ENCODE results near the gene SLC24A3.

Gene SLC24A3

DNA sequence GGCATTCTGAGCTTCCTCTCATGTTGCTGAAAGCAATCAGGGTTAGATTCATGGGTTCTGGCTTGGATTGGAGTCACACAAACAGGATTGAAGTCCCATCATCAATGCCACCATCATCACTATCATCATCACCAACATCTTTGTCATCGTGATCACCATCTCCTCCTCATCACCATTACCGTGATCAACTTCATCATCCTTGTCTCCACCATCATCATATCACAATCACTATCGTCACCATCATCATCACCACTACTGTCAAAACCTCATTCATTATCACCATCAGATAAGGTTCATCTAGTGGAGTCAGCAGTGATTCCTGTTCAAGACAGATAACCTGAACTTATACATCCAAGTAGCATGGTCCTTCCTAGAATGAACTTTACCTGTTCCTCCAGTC lies 351.8 kb downstream of the SLC24A3 start:
- DNase-seq, result no peak

DNA sequence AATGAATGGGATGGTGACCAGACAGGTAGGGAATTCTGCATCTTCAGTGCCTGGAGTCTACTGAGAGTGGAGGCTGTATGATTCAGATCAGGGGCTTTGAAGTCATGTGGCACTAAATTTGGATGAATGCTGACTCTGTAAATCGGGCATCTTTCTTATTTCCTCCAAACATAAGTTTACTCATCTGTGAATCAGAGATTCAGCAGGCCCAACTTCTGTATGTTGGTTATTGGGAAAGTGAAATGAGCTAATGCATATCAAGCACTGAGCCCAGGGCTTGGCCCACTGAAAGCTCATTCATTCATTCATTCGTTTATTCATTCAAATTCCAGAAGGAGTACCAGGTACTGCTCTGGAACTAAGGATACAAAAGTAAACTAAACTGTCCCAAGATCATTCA lies 353.3 kb downstream of the SLC24A3 start:
- no peak for DNase-seq

DNA sequence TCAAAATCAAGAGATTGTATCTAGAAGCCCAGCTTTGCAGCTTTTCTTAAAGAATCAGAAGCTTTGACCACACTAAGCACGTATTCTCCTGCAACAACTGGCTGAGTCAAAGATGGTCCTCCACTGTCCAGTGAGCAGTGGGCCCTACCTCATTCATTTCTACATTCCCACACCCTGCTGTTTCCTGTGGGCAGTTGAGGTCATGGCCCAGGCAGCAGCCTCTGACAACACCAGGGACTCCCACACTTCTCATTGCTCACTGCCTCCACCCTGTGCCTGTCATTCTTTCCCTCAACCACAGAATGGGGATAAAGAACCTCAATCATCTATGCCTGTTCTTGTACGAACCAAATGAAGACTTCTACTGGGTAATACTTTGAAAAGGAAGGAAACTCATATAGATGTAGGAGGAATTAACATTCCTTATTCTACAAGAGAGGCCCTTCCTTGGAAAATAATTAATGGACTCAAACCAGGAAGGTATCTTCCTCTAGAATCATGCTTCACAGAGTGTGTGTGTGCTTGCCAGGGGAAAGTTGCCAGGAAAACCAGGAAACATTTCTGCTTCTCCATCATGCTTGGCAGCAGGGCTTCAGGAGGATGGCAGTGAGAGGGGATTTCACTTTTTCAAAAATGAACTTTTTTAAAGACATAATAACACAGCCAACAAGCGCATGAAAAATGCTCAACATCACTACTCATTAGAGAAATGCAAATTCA lies 353.9 kb downstream of the SLC24A3 start:
- DNase-seq, result no peak

DNA sequence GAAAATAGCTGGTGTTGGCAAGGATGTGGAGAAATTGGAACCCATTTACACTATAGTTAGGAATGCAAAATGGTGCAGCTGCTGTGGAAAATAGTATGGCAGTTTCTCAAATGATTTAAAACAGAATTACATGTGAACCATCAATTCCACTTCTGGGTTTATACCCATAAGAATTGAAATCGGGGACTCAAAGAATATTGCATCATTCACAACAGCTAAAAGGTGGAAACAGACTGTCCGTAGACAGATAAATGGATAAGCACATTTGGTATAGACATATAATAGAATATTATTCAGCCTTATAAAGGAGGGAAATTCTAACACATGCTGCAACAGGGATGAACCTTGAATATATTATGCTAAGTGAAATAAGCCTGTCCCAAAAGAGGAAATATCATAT lies 355.7 kb downstream of the SLC24A3 start:
- no peak for DNase-seq

DNA sequence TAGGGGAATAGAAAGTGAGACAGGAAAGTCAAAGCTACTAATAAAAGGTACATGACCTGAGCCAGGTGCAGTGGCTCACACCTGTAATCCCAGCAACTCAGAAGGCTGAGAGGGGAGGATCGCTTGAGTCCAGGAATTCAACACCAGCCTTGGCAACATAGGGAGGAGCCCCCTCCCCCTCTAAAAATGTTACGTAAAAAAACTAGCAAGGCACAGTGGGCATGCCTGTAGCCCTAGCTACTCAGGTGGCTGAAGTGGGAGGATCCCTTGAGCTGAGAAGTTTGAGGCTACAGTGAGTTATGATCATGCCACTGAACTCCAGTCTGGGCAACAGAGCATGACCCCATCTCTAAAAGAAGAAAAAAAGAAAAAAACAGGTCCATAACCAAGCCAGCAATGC lies 359.6 kb downstream of the SLC24A3 start:
- DNase-seq, result no peak

DNA sequence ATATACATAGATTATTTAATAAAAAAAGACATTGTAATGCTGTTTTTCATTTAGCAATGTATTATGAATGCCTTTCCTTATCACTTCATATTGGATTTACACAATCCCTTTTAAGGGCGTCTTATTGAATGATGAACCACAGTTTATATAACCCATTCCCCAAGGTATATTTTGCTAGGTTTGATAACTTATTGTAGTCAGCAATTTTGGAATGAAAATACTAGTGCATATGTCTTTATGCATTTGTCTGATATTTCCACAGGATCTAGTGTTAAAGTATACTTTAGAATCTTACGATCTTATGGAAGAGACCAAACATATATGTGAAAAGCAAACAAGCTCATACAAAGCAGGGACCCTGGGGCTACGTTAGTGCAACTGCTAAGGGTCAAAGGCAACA lies 365.2 kb downstream of the SLC24A3 start:
- no peak for DNase-seq

DNA sequence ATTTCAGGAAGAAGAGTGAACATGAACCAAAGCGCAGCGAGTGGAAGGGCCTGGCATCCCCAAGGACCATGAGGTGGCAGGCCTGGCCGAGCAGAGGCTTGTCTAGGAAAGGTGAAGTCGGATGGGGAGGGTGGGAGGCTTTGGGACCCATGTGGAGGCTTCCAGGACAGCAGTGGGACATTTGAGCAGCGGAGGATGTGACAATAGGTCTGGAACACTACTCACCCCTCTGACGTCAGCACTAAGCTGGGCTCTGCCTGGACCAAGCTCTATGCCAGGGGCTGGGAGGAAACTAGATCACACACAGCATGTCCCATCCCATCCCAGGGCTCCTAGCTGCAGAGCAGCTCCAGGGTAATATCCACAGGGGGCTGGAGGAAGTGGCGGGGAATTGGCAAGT lies 370.3 kb downstream of the SLC24A3 start:
- DNase-seq, result no peak

DNA sequence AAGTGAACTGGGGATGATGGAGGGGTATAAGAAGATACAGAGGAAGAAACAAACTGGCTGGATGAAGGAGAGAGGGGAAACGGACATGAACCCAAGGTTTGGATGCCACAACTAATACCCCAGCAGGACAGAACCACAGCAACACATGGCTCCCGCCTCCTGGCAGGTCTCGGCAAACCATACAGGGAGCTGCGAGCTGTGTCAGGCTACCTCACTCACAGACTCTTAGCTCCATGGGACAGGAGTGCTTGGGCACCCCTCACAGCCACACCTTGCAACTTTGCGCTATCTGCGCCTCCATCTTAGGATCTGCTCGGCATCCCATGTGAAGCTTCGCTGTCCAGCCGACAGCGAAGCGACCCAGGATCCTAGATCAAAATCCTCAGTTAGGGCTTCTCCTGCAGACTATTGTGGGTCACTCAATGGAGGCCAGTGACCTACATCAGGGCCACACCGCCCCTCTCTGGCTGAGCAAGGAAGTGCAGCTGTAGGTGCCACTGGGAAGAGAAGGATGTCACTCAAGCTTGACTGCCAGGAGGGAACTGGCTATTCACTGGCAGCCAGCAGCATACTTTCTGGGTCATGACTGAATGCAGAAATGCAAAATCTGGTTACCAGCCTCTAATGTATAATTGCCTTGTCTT lies 371.2 kb downstream of the SLC24A3 start:
- peak; percentile 8 for DNase-seq

DNA sequence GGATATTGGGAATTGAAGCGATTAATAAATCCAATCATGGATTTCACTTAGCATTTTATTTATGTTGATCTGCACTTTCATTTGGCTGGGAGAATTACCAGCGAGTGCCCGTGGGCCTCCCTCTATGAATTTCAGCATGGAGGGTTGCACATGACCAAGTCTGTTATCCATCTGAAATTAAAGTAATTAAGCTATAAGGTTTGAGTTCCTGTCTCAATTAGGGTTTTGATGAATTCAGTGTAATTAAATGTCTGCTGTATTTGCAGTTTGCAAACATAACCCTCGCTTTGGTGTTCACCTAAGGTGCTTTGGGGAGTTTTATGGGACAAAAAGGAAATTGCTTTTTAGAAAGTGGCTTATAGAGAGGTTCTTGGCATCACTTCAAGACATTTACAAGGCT lies 375.8 kb downstream of the SLC24A3 start:
- no peak for DNase-seq

DNA sequence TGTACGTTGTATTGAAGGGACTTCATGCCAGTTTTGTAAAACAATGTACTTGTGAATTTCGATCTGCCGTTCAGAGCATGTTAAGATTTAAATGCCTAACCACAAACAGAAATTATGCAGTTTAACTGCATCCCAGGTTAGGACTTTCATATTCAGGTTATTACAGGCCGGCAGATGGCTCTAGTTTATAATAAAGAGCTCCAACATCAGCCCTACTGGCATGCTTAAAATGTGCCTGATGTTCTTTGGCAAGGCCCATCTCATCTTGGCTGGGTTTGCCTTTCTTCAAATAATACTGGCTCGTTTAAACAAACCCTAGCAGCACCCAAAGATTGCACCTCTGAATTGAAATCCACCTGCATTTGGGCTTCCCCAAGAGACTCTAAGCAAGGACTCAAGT lies 376.3 kb downstream of the SLC24A3 start:
- DNase-seq, result no peak

DNA sequence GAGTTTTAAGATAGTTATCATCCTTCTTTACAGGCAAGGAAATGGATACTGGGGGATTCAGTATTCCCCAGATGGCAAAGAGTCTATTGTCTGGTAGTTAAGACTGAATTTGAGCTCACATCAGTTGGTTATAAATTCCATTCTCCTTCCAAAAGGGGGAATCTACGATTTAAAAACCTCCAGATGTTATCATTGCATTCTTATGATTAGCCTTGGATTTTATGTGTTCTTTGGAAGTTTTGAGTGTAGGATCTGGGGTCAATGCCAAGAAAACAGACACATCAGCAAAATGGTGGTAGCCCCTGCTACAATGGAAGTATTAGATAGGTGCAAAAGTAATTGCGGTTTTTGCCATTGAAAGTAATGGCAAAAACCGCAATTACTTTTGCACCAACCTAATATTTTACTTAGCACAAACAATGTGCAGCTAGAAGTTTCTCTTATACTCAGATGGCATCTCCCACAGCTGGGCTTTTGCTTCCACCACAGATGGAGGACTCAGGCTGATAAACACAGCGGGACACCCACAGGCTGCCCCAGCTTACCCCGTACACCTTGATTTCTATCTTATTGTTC lies 377.4 kb downstream of the SLC24A3 start:
- DNase-seq, result no peak

DNA sequence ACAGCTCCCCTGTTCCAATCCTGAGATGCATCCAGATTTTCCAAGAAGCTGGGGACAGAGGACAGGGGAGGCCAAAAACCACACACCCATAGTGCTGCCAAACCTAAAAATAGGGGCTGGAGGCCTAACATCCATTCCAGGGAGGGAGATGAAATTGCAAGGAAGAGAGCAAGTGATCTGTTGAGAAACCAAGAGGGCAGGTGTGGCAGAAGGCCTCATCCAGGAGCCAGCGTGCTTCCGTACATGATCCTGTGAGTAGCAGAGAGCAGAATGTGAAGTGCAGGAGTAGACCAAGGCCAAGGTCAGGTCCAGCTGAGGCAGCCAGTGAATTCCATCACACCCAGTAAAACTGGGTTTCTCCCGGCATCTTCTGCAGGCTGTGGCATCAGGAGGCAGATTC lies 377.9 kb downstream of the SLC24A3 start:
- DNase-seq, result no peak

DNA sequence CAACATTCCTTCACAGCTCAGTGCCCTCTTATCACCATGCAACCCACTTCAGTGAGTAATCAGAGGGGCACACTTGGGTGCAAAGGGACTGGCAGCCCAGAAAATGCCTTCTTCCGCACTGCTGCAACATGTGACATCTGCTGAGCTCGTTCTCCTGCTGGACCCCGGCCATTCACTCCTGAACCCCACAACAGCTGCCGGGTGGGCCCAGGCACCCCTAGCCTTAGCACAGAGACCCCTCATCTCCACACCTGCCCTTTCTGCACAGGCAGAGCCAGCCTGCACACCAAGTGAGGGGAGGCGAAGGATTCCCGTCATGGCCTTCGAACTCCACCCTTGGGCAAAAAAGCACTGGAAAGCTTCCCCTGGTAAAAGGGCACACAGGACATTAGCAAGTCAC lies 381.3 kb downstream of the SLC24A3 start:
- no peak for DNase-seq

DNA sequence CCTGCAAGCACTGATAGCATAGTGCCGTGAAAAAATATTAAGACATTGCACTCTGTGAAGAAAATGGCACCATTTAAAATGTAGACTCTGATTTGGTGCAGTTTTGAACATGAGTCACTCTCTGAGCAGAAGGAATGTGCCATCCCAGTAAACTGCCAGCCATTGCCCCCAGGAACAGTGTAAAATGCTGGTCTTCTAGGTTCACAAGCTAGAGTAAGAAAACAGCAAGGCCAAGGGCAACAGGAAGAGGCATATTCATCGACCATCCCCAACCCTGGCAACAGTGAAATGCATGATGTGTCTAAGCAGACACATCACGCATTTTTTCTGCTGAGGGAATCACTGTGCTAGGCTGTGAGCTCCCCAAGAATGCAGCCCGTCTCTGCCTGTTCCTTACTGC lies 382.5 kb downstream of the SLC24A3 start:
- no peak for DNase-seq

DNA sequence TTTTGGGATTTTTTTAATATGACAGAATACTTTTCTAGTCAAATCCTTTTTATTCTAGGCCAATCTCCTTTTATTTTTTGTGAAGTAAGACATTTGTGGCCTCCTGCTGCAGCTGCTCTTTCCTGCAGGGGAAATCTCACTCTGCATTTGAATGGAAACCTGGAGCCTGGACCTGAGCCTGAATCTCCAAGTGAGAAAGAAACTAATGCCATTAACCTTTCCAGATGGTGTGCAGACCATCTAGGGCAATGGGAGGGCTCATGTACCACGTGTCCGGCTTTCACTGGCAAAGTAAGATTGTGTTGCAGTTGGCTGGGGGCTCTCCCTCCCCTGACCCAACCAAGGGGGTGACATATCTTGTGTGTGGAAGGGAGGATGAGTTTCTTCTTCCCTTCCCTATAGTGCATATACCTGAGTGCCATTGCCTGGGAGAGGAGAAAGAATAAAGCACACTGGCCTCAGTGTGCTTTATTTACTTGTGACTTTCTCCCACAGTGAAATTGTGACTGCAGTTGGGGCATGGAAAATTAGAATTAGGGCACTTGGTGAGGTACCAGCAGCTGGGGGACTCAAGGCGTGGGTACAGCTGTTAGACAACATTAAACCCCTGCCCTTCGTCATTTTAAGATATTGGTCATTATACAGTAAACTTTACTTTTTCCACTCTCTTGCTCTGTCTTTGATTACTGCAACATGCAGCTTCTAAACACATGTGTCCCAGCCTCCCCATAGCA lies 385.8 kb downstream of the SLC24A3 start:
- no peak for DNase-seq

DNA sequence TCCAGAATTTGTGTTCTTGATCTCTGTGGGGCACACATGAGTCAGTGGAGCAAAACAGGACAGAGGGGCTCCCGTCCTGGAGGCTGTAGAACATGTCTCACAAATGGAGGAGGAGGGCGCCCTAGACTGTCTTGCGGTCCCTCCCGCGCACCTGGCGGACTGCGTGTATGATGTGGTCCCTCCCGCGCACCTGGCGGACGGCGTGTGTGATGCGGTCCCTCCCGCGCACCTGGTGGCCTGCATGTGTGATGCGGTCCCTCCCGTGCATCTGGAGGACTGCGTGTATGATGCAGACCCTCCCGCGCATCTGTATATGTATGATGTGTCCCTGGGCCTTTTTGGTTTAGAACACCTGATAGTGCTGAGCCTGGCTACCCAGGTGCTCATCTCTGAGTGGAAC lies 386.8 kb downstream of the SLC24A3 start:
- no peak for DNase-seq

DNA sequence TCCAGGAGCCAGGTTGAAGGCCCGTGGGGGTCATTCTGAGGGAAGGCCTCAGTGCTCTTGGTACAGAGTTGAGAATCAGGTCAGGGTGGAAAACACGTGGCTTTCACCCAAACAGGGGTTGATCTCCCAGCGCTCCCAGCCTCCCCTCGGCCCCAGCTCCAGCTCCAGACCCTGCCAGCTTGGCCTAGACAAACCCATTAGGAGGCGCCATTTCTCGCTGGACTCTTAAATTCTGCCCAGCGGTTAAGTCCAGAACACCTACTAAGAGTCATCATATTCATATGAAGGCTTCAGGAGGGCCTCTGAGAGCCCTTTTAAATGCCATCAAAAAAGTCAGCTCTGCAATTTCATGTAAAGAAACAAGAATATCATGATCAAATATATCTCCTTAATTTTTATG lies 387.6 kb downstream of the SLC24A3 start:
- DNase-seq, result no peak

DNA sequence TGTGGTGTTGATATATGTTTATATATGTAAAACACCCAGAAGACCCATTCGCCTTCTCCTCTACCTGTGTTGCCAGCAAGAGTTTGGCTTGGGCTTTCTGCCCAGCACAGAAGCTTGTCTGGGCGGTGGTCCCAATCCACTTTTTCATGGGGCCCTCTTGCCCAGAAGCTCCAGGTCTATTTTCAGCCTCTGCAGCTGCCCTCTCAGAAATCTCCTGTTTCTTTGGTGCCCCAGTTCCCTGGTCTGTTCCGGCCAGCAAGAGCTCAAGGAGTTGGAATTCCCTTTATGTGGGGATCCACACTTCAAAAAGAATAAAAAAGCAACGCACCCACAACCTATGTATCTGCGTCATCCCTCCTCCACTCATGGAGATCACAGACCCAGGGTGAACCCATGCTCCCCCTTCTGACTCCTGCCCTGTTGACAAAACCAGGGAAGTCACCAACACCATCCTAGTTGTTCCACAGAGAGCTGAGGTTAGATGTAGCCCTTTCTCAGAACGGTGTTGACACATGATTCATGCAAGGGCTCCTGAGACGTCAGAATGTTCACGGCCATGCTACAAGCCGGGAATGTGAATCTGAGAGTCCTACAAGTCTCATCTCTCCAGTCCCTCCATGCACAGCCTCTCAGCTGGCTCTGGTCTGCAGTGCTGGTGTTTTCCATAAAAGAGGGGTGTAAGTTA lies 388.8 kb downstream of the SLC24A3 start:
- DNase-seq, result no peak

DNA sequence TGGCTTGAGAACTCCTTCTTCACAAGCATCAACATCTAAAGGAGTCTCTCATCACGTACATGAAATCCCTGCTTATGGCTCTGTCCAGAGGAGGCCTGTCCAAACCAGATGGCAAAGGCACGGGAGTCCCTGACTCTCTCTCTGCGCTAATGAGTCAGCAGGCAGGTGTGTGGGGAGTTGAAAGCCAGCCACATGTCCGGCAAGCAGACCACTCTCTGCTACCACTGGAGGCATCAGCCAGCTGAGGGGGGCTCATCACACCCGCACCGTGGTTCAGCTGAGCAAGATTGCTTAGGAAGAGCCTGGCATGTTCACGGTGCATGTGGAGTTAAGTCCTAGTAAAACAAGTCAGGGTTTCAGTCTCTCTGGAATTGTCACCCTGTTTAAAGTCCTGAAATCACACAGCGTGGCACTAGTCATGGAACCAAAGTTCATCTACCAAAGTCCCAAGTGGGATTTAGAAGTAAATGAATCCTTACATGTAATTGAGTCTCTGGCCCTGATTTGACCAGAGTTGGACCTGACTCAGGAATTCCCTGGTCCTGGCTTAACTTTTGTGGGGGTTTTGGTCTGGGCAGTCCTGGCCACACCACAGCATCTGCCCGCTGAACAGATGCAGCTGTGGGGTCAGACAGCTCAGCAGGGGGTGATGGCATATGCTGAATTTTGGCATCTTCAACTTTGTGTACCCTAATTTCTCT lies 390.4 kb downstream of the SLC24A3 start:
- DNase-seq, result no peak

DNA sequence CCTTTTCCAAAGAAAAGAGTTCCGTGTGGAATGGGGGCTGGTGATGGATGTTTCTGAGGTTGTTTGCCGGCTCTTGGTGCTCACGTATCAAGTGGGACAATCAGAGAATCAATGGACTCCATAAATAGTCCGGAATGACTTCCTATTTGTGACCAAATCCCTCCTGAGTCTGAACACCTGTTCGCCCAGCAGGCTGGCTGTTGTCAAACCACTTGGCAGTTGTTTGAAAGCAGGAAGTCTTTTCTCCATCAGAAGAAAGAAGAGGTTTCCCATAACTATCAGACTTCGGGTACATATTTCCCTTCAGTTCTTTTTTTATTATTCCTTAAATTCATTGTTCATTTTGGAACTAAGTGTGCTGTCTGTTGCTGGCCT lies 390.9 kb downstream of the SLC24A3 start:
- no peak for DNase-seq

DNA sequence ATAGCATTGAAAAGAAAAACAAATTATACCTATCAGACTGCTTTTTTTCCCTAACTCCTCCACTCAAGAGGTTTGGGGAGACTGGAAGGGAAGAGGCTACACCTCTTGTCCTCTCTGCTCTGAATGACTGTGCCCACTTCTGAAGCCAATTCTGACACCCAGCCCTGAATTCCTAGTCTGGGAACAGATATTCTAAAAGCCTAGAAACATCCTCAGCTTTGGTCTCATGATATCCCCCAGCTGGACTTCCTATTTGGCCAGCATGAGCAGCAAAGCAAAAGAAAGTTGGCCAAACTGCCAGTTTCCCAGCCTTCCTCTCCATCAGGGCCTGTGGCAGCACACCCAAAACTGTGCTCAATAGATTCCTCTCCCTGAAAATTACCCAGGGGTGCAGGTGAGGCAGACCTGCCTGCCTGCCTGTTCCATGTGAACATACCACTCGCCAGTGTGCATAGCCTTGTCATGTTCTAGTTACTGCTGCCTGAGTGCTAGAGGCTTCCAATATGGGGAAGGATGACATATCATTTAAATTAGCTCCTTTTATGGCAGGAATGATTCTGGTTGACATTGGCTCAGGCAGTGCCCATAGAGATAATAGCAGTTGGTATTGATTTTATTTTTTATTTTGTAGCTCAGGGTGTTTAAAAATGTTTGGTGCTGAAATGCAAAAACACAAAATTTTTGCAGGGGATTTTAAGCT lies 393.5 kb downstream of the SLC24A3 start:
- DNase-seq, result no peak

DNA sequence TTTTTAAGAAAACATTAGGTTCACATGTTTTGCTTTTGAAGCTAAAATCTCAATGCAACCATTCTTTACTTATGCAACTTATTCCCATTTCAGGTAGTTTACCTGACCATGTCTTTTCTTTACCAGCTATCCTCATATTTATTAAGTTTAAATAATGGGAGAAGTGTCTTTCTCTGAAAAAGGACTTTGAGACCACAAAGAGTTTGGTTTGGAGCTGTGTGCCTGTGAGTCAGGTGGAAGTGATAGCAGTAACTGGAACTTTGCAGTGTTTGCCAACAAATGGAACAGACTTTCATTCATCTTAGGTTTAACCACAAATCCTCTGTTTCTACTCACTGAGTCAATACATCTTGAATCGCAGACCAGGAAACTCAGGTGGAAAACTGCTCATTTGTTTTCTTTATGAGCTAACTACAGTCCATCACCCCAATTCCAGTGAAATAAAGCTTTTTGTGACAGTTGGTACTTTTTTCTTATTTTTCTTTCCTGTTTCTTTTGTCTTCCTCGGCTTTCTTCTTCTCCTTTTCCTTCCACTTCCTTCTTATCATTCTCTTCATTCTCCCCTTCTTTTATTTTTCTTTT lies 397.3 kb downstream of the SLC24A3 start:
- DNase-seq, result no peak
